Measurements from ENCODE around the gene FOXE3.
A peak's percentile ranks its signal among the peaks of the same experiment; 100 is the strongest.
"Not testable (repeated sequence)": the region's sequence is repeated elsewhere in the genome, so short reads cannot be mapped to it uniquely, and the experiment has no call there.

Gene FOXE3

GRCh38 chr1:47452426-47452825 lies 36.3 kb downstream of the FOXE3 start:
- no peak for DNase-seq

- DNase-seq = not testable (repeated sequence)
These were observed 37.8 kb downstream of the FOXE3 start for GRCh38 chr1:47453910-47454309.

- DNase-seq = no peak
These were observed 40.2 kb downstream of the FOXE3 start for GRCh38 chr1:47456250-47456649.

- not testable (repeated sequence) for DNase-seq
These were observed 41.5 kb downstream of the FOXE3 start for GRCh38 chr1:47457547-47457946.

GRCh38 chr1:47459253-47459788 lies 43.2 kb downstream of the FOXE3 start:
- peak; percentile 58 for DNase-seq

GRCh38 chr1:47460040-47460439 lies 44.0 kb downstream of the FOXE3 start:
- DNase-seq = no peak

- DNase-seq = no peak
These were observed 44.4 kb downstream of the FOXE3 start for GRCh38 chr1:47460456-47460855.

GRCh38 chr1:47465605-47466004 lies 49.5 kb downstream of the FOXE3 start:
- DNase-seq = no peak
